Parathyroid adenoma (tissue), 2 donors: Measurements from ENCODE around the gene TRAPPC14.

Source experiments
- H2AFZ ChIP-seq: fragments of 300-600 bp; sonication (generic); one replicate; pipeline ENCODE4 v1.7.0; 2017; ENCODE audit warnings: antibody characterized with exemption, mild to moderate bottlenecking
- H3K27ac ChIP-seq: fragments of 300-600 bp; sonication (generic); one replicate; pipeline ENCODE4 v1.7.0; 2017
- H3K27me3 ChIP-seq: fragments of 300-600 bp; sonication (generic); one replicate; pipeline ENCODE4 v1.7.0; 2017; ENCODE audit warnings: low read length; ENCODE audit not compliant: control insufficient read depth, insufficient read depth
- H3K36me3 ChIP-seq: fragments of 300-600 bp; sonication (generic); one replicate; pipeline ENCODE4 v1.7.0; 2017; ENCODE audit warnings: low read length; ENCODE audit not compliant: control insufficient read depth, insufficient read depth
- H3K4me1 ChIP-seq: fragments of 300-600 bp; sonication (generic); one replicate; pipeline ENCODE4 v1.7.0; 2017; ENCODE audit warnings: control low read depth
- H3K4me2 ChIP-seq: fragments of 300-600 bp; sonication (generic); one replicate; pipeline ENCODE4 v1.7.0; 2017; ENCODE audit warnings: low read length
- H3K4me3 ChIP-seq: fragments of 300-600 bp; sonication (generic); one replicate; pipeline ENCODE4 v1.7.0; 2017; ENCODE audit warnings: low read depth, low read length
- H3K79me2 ChIP-seq: fragments of 300-600 bp; sonication (generic); one replicate; pipeline ENCODE4 v1.7.0; 2017; ENCODE audit warnings: control low read depth
- H3K9ac ChIP-seq: fragments of 300-600 bp; sonication (generic); one replicate; pipeline ENCODE4 v1.7.0; 2017; ENCODE audit warnings: mild to moderate bottlenecking
- H3K9me3 ChIP-seq: fragments of 300-600 bp; sonication (generic); one replicate; pipeline ENCODE4 v1.7.0; 2017; ENCODE audit warnings: low read length; ENCODE audit not compliant: control insufficient read depth
- TF ChIP-seq, protein P1 (sequence below): fragments of 300-600 bp; sonication (generic); IDR thresholded peaks from one replicate; pipeline ENCODE4 v1.7.0; 2017; ENCODE audit warnings: antibody characterized with exemption, mild to moderate bottlenecking
- donor health status: primary hyperparathyroidism.

Gene TRAPPC14

DNA sequence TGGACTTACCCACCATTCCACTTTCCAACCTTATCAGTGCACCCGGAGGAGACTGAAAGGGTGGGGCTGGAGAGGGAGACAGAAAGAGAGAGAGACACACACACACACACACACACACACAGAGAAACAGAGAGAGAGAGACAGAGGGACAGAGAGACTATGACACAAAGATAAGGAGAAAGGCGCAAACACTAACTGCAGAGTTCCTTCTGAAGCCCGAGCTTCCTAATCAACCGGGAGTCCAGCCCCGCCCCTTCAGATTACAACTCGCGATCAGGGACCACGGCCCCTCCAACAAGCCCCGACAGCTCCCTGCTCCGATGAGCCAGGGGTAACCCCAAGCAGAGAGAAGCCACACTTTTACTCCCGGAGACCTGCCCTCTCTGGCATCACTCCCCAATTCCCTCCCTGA lies 9.4 kb upstream of the TRAPPC14 start:
- Histone ChIP-seq H3K4me1 (peaks cover 6% of the 10 kb centered on the region), H3K9ac (no peak overlapping the region), H3K27me3 (no peaks in the 10 kb centered on the region), H3K4me2 (peak overlapping the region; percentile 36), H3K9me3 (no peaks in the 10 kb centered on the region), H3K27ac (no peak overlapping the region), H3K79me2 (no peaks in the 10 kb centered on the region), H3K4me3 (peak overlapping the region; percentile 9), H2AFZ (peak overlapping the region; percentile 84), H3K36me3 (no peaks in the 10 kb centered on the region)
- TF ChIP-seq, protein P1, sequence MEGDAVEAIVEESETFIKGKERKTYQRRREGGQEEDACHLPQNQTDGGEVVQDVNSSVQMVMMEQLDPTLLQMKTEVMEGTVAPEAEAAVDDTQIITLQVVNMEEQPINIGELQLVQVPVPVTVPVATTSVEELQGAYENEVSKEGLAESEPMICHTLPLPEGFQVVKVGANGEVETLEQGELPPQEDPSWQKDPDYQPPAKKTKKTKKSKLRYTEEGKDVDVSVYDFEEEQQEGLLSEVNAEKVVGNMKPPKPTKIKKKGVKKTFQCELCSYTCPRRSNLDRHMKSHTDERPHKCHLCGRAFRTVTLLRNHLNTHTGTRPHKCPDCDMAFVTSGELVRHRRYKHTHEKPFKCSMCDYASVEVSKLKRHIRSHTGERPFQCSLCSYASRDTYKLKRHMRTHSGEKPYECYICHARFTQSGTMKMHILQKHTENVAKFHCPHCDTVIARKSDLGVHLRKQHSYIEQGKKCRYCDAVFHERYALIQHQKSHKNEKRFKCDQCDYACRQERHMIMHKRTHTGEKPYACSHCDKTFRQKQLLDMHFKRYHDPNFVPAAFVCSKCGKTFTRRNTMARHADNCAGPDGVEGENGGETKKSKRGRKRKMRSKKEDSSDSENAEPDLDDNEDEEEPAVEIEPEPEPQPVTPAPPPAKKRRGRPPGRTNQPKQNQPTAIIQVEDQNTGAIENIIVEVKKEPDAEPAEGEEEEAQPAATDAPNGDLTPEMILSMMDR, result no peak

DNA sequence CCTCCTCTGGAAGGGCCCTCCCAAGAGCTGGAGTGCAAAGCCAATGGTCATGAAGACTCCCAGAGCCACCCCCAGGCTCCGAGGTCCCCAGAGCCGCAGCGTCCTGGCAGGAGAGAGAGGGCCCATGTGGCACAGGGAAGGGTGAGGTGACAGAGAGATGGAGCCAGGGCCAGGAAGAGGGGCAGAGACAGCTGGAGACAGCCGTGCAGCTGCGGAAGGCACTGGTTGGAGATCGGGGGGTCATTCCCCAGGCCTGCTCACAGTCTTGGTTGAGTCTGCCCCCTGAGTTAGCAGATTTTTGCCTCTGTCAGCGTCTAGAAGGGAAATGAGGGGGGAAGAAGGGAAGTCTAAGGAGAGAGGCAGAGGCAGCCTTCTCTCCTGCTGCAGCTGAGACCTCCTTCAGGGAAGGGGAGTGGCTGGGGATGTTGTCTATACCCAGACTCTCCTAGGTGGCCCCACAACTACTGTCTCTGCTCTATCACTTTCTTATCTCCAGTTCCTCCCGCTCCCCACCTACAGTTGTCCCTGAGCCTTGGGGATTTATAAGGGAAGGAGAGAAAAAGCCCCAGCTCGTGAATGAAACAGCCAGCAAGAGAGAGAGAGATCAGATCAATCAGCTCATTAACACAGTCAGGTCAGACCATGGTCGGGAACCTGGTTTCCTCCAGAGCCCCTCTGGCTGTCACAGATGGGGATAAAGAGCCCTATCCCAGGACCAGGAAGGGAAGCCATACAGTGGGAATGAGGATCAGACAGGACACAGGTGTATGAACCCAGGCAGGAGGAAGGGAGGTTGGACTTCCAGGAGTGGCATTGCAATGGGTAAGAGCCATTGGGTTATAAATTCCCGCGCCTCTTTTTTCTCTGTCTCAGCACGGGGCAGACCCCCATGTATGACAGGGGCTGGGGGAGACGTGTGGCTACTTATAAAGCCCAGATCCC lies 8.7 kb upstream of the TRAPPC14 start:
- H3K27me3 ChIP-seq, result no peaks in the 10 kb centered on the region
- peak overlapping the region; percentile 84 for H2AFZ ChIP-seq
- TF ChIP-seq, protein P1, result no peak
- no peak overlapping the region for H3K4me3 ChIP-seq
- H3K79me2 ChIP-seq, result no peaks in the 10 kb centered on the region
- H3K27ac ChIP-seq, result no peak overlapping the region
- H3K9ac ChIP-seq, result no peak overlapping the region
- H3K9me3 ChIP-seq, result no peaks in the 10 kb centered on the region
- H3K4me1 ChIP-seq, result peaks cover 6% of the 10 kb centered on the region
- no peaks in the 10 kb centered on the region for H3K36me3 ChIP-seq
- H3K4me2 ChIP-seq, result no peak overlapping the region

DNA sequence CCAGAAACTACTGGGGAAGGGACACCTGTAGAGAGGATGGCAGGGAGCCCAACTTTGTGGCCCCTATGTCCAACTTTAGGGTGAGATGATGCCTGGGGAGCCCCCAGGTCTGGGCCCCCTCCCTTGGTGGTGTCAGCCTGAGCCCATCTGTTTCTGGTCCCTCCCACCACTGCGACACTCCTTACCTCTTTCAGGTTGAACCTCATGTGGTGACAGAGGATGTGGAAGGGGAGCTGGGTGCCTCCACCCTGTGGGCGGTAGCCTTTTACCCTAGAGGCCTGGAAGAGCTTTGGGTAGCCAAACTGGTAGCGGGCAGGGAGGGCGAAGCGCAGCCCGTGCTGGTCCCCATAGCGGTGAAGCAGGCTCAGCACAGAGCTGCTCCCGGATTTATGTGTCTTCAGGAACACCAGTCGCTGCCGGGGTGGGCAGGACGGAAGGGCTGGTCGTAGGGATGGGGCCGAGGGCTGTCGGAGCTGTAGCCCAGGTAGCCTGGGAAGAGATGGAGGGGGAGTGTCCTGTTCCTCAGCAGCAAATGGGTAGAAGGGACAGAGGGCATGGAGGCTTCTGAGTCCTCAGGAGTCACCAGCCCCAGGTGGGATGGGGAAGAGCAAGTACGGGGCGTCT lies 7.9 kb upstream of the TRAPPC14 start:
- no peaks in the 10 kb centered on the region for H3K27me3 ChIP-seq
- H3K9me3 ChIP-seq, result no peaks in the 10 kb centered on the region
- H3K36me3 ChIP-seq, result no peaks in the 10 kb centered on the region
- H3K27ac ChIP-seq, result no peak overlapping the region
- no peak overlapping the region for H3K4me3 ChIP-seq
- no peak overlapping the region for H3K9ac ChIP-seq
- peaks cover 6% of the 10 kb centered on the region for H3K4me1 ChIP-seq
- H3K79me2 ChIP-seq, result no peaks in the 10 kb centered on the region
- TF ChIP-seq, protein P1, result no peak
- no peak overlapping the region for H3K4me2 ChIP-seq
- no peak overlapping the region for H2AFZ ChIP-seq

- peaks cover 6% of the 10 kb centered on the region for H3K4me1 ChIP-seq
- H2AFZ ChIP-seq, result no peak overlapping the region
- TF ChIP-seq, protein P1, result no peak
- H3K27ac ChIP-seq, result no peak overlapping the region
- H3K36me3 ChIP-seq, result no peaks in the 10 kb centered on the region
- H3K4me2 ChIP-seq, result no peak overlapping the region
- no peaks in the 10 kb centered on the region for H3K9me3 ChIP-seq
- H3K27me3 ChIP-seq, result no peaks in the 10 kb centered on the region
- H3K4me3 ChIP-seq, result no peak overlapping the region
- no peaks in the 10 kb centered on the region for H3K79me2 ChIP-seq
- no peak overlapping the region for H3K9ac ChIP-seq
Measured at GRCh38 chr7:100163871-100164270, 5.3 kb upstream of the TRAPPC14 start.
